ENCODE results near the gene FKBP5. TPM values are rescaled to one million over a fixed set of nuclear protein-coding genes. Genes with fewer than 3 reads are reported as not detected.
"Not testable (repeated sequence)": the region's sequence is repeated elsewhere in the genome, so short reads cannot be mapped to it uniquely, and the experiment has no call there.

FKBP5 gene
- total and polyA plus RNA-seq, 8 donors: 68.1 to 209 (median 110) TPM

GRCh38 chr6:35673755-35674154, 15.0 kb downstream of the FKBP5 start:
- TF ChIP-seq POLR2A (IDR thresholded peaks at IDR 0.05): no peak
- no peak for TF ChIP-seq CTCF (IDR thresholded peaks at IDR 0.05)
- no peak for TF ChIP-seq POLR2AphosphoS5 (IDR thresholded peaks at IDR 0.05)
- no peak for TF ChIP-seq EP300 (IDR thresholded peaks at IDR 0.05)
- peaks cover 5 to 61% (median 45%) of the 10 kb centered on the region in 4 donors for H3K36me3 ChIP-seq

GRCh38 chr6:35673284-35673666, 15.4 kb downstream of the FKBP5 start:
- H3K27ac ChIP-seq; H3K9me3 ChIP-seq; DNase-seq; H3K4me3 ChIP-seq; intact Hi-C loops (cut with DNase I; ENCODE audit: low total_unique reads); H3K27me3 ChIP-seq: not testable (repeated sequence)
- Histone ChIP-seq H3K4me1 (peaks cover 53 to 100% (median 72%) of the 10 kb centered on the region in 4 donors), H3K36me3 (peaks cover 2 to 56% (median 40%) of the 10 kb centered on the region in 4 donors)
- 96 to 100% (median 98%) methylated on average over 2 of the region's 2 CpGs for WGBS, 5 donors

More at GRCh38 chr6:35673755-35674154, 15.0 kb downstream of the FKBP5 start:
- H3K9me3 ChIP-seq: no peaks in the 10 kb centered on the region
- DNase-seq: no peak
- intact Hi-C loops (cut with DNase I; ENCODE audit: low total_unique reads): no loop called here
- H3K27me3 ChIP-seq: no peaks in the 10 kb centered on the region
- WGBS, 5 donors: 64 to 92% (median 83%) methylated on average over 1 of the region's 1 CpG
- peaks cover 48 to 100% (median 73%) of the 10 kb centered on the region in 4 donors for H3K4me1 ChIP-seq
- no peak overlapping the region for H3K27ac ChIP-seq
- no peak overlapping the region for H3K4me3 ChIP-seq

- H3K4me3 ChIP-seq; DNase-seq; H3K27me3 ChIP-seq; H3K27ac ChIP-seq; H3K9me3 ChIP-seq; intact Hi-C loops (cut with DNase I; ENCODE audit: low total_unique reads): not testable (repeated sequence)
- H3K4me1 ChIP-seq: peaks cover 41 to 98% (median 65%) of the 10 kb centered on the region in 4 donors
- 96 to 99% (median 96%) methylated on average over 9 of the region's 9 CpGs for WGBS, 5 donors
- H3K36me3 ChIP-seq: peaks cover 2 to 57% (median 47%) of the 10 kb centered on the region in 4 donors
Measured at GRCh38 chr6:35670453-35670852, 18.3 kb downstream of the FKBP5 start.

GRCh38 chr6:35669451-35670045, 19.2 kb downstream of the FKBP5 start:
- Histone ChIP-seq H3K27me3 (no peaks in the 10 kb centered on the region), H3K4me1 (peaks cover 39 to 98% (median 63%) of the 10 kb centered on the region in 4 donors), H3K9me3 (no peaks in the 10 kb centered on the region), H3K4me3 (peak overlapping the region in 1 of 4 donors; percentile 20), H3K36me3 (peaks cover 2 to 51% (median 41%) of the 10 kb centered on the region in 4 donors), H3K27ac (peak overlapping the region in 1 of 5 donors; percentile 40)
- DNase-seq: peak in 1 of 2 donors; percentile 70
- WGBS, 5 donors: 18 to 42% (median 28%) methylated on average over 1 of the region's 1 CpG
- intact Hi-C loops (cut with DNase I; ENCODE audit: low total_unique reads): no loop called here
- TF ChIP-seq POLR2AphosphoS5 (IDR thresholded peaks at IDR 0.05) (no peak), CTCF (IDR thresholded peaks at IDR 0.05) (no peak), POLR2A (IDR thresholded peaks at IDR 0.05) (no peak), EP300 (IDR thresholded peaks at IDR 0.05) (no peak)

- Histone ChIP-seq H3K27ac (peak overlapping the region in 1 of 5 donors; percentile 40), H3K4me1 (peaks cover 35 to 98% (median 64%) of the 10 kb centered on the region in 4 donors), H3K36me3 (peaks cover 2 to 51% (median 41%) of the 10 kb centered on the region in 4 donors), H3K9me3 (no peaks in the 10 kb centered on the region), H3K4me3 (peak overlapping the region in 1 of 4 donors; percentile 20), H3K27me3 (no peaks in the 10 kb centered on the region)
- DNase-seq: peak in 1 of 2 donors; percentile 46
- TF ChIP-seq POLR2A (IDR thresholded peaks at IDR 0.05) (no peak), EP300 (IDR thresholded peaks at IDR 0.05) (no peak), POLR2AphosphoS5 (IDR thresholded peaks at IDR 0.05) (no peak), CTCF (IDR thresholded peaks at IDR 0.05) (no peak)
- intact Hi-C loops (cut with DNase I; ENCODE audit: low total_unique reads): no loop called here
Measured at GRCh38 chr6:35668744-35669450, 19.8 kb downstream of the FKBP5 start.

All from stomach (tissue), 9 donors.